ENCODE data around the gene SLX1A.

SLX1A gene

DNA sequence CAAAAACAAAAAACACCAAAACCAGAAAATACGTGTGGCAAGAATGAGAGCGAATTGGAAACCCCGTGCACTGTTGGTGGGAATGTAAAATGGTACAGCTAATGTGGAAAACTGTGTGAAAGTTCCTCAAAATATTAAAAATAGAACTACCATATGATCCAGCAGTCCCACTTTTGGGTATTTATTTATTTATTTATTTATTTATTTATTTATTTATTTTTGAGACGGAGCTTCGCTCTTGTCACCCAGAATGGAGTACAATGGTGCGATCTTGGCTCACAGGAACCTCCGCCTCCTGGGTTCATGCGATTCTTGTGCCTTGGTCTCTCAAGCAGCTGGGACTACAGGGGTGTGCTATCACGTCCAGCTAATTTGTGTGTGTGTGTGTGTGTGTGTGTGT lies 41.2 kb upstream of the SLX1A start:
- no peaks in the 10 kb centered on the region for H4K20me1 ChIP-seq (ENCODE audit: insufficient read depth, low read length)
- H3K9me2 ChIP-seq (replicated peaks; ENCODE audit: insufficient read depth, low read length) = no peaks in the 10 kb centered on the region
- H3K4me1 ChIP-seq (ENCODE audit: low read length) = peaks cover 17% of the 10 kb centered on the region
- no peak for DNase-seq
- no peaks in the 10 kb centered on the region for H3K27me3 ChIP-seq (replicated peaks; ENCODE audit: insufficient read depth, low read length)
- TF ChIP-seq CTCF (IDR thresholded peaks at IDR 0.05; ENCODE audit: low read length) (no peak), EZH2 (optimal IDR thresholded peaks at IDR 0.05; ENCODE audit: low read depth, low read length) (no peak), EZH2phosphoT487 (IDR thresholded peaks at IDR 0.05; ENCODE audit: low read length) (no peak)
- no peak overlapping the region for H3K9ac ChIP-seq (ENCODE audit: low read length)
- H3K4me2 ChIP-seq (ENCODE audit: low read depth, low read length) = no peak overlapping the region
- no peaks in the 10 kb centered on the region for H3K36me3 ChIP-seq (replicated peaks; ENCODE audit: insufficient read depth, low read length)
- no peaks in the 10 kb centered on the region for H3K9me3 ChIP-seq (replicated peaks; ENCODE audit: insufficient read depth, low read length)
- H3K4me3 ChIP-seq (ENCODE audit: low read length) = no peak overlapping the region
- no peak overlapping the region for H2AFZ ChIP-seq (ENCODE audit: low read length)
- peaks cover 17% of the 10 kb centered on the region for H3F3A ChIP-seq (ENCODE audit: insufficient read depth, low read length)
- H3K27ac ChIP-seq (ENCODE audit: low read length) = no peak overlapping the region
- no peaks in the 10 kb centered on the region for H3K79me2 ChIP-seq (ENCODE audit: low read length)

GRCh38 chr16:30155188-30155587 lies 38.5 kb upstream of the SLX1A start:
- Histone ChIP-seq H3K9ac (ENCODE audit: low read length) (no peak overlapping the region), H4K20me1 (ENCODE audit: insufficient read depth, low read length) (no peaks in the 10 kb centered on the region), H3K4me2 (ENCODE audit: low read depth, low read length) (no peak overlapping the region), H3K36me3 (replicated peaks; ENCODE audit: insufficient read depth, low read length) (no peaks in the 10 kb centered on the region), H3F3A (ENCODE audit: insufficient read depth, low read length) (peaks cover 21% of the 10 kb centered on the region), H3K4me3 (ENCODE audit: low read length) (no peak overlapping the region), H3K27ac (ENCODE audit: low read length) (no peak overlapping the region), H3K27me3 (replicated peaks; ENCODE audit: insufficient read depth, low read length) (no peaks in the 10 kb centered on the region), H3K4me1 (ENCODE audit: low read length) (peaks cover 14% of the 10 kb centered on the region), H3K9me2 (replicated peaks; ENCODE audit: insufficient read depth, low read length) (no peaks in the 10 kb centered on the region), H3K9me3 (replicated peaks; ENCODE audit: insufficient read depth, low read length) (no peaks in the 10 kb centered on the region), H3K79me2 (ENCODE audit: low read length) (no peaks in the 10 kb centered on the region), H2AFZ (ENCODE audit: low read length) (no peak overlapping the region)
- no peak for DNase-seq
- TF ChIP-seq CTCF (IDR thresholded peaks at IDR 0.05; ENCODE audit: low read length) (no peak), EZH2phosphoT487 (IDR thresholded peaks at IDR 0.05; ENCODE audit: low read length) (no peak), EZH2 (optimal IDR thresholded peaks at IDR 0.05; ENCODE audit: low read depth, low read length) (no peak)

DNA sequence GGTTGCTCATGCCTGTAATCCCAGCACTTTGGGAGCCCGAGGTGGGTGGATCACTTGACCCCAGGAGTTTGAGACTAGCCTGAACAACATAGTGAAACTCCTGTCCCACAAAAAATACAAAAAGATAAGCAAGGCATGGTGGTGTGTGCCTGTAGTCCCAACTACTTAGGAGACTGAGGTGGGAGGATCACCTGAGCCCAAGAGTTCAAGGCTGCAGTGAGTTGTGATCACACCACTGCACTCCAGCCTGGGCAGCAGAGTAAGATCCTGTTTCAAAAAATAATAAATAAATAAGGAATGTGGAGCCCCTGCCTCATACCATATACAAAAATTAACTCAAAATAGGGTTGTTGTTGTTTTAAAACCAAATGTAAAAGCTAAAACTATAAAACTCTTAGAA lies 36.5 kb upstream of the SLX1A start:
- Histone ChIP-seq H3F3A (ENCODE audit: insufficient read depth, low read length) (peaks cover 7% of the 10 kb centered on the region; the same call in 1 of the 2 replicates), H3K9me3 (replicated peaks; ENCODE audit: insufficient read depth, low read length) (no peaks in the 10 kb centered on the region), H3K4me1 (ENCODE audit: low read length) (no peaks in the 10 kb centered on the region), H3K9me2 (replicated peaks; ENCODE audit: insufficient read depth, low read length) (no peaks in the 10 kb centered on the region), H3K9ac (ENCODE audit: low read length) (no peak overlapping the region), H3K27ac (ENCODE audit: low read length) (no peak overlapping the region), H2AFZ (ENCODE audit: low read length) (no peak overlapping the region), H3K4me2 (ENCODE audit: low read depth, low read length) (no peak overlapping the region), H3K36me3 (replicated peaks; ENCODE audit: insufficient read depth, low read length) (no peaks in the 10 kb centered on the region), H3K27me3 (replicated peaks; ENCODE audit: insufficient read depth, low read length) (no peaks in the 10 kb centered on the region), H3K4me3 (ENCODE audit: low read length) (no peak overlapping the region), H3K79me2 (ENCODE audit: low read length) (no peaks in the 10 kb centered on the region), H4K20me1 (ENCODE audit: insufficient read depth, low read length) (no peaks in the 10 kb centered on the region)
- TF ChIP-seq EZH2phosphoT487 (IDR thresholded peaks at IDR 0.05; ENCODE audit: low read length) (no peak), CTCF (IDR thresholded peaks at IDR 0.05; ENCODE audit: low read length) (no peak), EZH2 (optimal IDR thresholded peaks at IDR 0.05; ENCODE audit: low read depth, low read length) (no peak)
- no peak for DNase-seq
